Gastroesophageal sphincter (tissue), 3 donors: ENCODE results near the gene MFN2.

Experiments used
- EP300 ChIP-seq: sonication (generic); formaldehyde crosslinking; IDR thresholded peaks from one replicate; pipeline ENCODE4 v1.6.1; 2017; ENCODE audit warnings: antibody characterized with exemption, mild to moderate bottlenecking
- POLR2A ChIP-seq, 2 donors: fragments of 450-650 bp; IDR thresholded peaks; one replicate each; pipeline ENCODE4 v1.6.1; 2017; ENCODE audit warnings: antibody characterized with exemption in 2 of 2, mild to moderate bottlenecking in 2 of 2, moderate library complexity in 1 of 2
- POLR2AphosphoS5 ChIP-seq: sonication (generic); formaldehyde crosslinking; IDR thresholded peaks from one replicate; pipeline ENCODE4 v1.6.1; 2017; ENCODE audit warnings: antibody characterized with exemption
- TF ChIP-seq, protein P1 (sequence below), 4 experiments: fragments of 200-600 bp in 2 of 4; fragments of 450-650 bp in 2 of 4; sonication (generic) in 1 of 4; IDR thresholded peaks; one replicate each; pipeline ENCODE4 v1.5.1; 2017 to 2019; ENCODE audit warnings: antibody characterized with exemption in 4 of 4, mild to moderate bottlenecking in 2 of 4, moderate library complexity in 2 of 4

DNA sequence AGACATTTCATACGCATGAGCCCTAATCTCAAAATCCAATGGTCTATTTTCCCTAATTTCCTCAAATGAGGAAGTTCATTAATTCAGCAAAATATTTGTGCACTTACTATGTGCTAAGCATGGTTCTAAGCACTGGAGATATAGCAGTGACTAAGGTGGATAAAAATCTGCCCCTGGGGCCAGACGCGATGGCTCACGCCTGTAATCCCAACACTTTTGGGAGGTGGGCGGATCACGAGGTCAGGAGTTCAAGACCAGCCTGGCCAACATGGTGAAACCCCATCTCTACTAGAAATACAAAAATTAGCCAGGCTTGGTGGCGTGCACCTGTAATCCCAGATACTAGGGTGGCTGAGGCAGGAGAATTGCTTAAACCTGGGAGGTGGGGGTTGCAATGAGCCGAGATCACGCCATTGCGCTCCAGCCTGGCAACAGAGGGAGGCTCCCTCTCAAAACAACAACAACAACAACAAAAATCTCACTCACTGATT lies 34.8 kb downstream of the MFN2 start:
- TF ChIP-seq, protein P1, sequence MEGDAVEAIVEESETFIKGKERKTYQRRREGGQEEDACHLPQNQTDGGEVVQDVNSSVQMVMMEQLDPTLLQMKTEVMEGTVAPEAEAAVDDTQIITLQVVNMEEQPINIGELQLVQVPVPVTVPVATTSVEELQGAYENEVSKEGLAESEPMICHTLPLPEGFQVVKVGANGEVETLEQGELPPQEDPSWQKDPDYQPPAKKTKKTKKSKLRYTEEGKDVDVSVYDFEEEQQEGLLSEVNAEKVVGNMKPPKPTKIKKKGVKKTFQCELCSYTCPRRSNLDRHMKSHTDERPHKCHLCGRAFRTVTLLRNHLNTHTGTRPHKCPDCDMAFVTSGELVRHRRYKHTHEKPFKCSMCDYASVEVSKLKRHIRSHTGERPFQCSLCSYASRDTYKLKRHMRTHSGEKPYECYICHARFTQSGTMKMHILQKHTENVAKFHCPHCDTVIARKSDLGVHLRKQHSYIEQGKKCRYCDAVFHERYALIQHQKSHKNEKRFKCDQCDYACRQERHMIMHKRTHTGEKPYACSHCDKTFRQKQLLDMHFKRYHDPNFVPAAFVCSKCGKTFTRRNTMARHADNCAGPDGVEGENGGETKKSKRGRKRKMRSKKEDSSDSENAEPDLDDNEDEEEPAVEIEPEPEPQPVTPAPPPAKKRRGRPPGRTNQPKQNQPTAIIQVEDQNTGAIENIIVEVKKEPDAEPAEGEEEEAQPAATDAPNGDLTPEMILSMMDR (IDR thresholded peaks at IDR 0.05), result no peak
- no peak for TF ChIP-seq POLR2A (IDR thresholded peaks at IDR 0.05)
- TF ChIP-seq EP300, result no peak
- TF ChIP-seq POLR2AphosphoS5, result no peak
